B cell (primary cell): ENCODE results near the gene TBKBP1.

Source experiments
- CTCF ChIP-seq: fragments of 200-600 bp; IDR thresholded peaks from one replicate; pipeline ENCODE4 v1.8.0; 2022; ENCODE audit warnings: antibody characterized with exemption, mild to moderate bottlenecking
- EZH2 ChIP-seq: IDR thresholded peaks from 2 replicates; pipeline ENCODE4 v1.6.1; 2012; ENCODE audit warnings: borderline replicate concordance, low read depth, mild to moderate bottlenecking, moderate library complexity, low read length; ENCODE audit not compliant: insufficient read depth, poor library complexity, severe bottlenecking

GRCh38 chr17:47712330-47713023, 18.5 kb downstream of the TBKBP1 start:
- no peak for TF ChIP-seq CTCF
- TF ChIP-seq EZH2: no peak
